ENCODE measurements around the gene DUSP9.

DUSP9 gene

DNA sequence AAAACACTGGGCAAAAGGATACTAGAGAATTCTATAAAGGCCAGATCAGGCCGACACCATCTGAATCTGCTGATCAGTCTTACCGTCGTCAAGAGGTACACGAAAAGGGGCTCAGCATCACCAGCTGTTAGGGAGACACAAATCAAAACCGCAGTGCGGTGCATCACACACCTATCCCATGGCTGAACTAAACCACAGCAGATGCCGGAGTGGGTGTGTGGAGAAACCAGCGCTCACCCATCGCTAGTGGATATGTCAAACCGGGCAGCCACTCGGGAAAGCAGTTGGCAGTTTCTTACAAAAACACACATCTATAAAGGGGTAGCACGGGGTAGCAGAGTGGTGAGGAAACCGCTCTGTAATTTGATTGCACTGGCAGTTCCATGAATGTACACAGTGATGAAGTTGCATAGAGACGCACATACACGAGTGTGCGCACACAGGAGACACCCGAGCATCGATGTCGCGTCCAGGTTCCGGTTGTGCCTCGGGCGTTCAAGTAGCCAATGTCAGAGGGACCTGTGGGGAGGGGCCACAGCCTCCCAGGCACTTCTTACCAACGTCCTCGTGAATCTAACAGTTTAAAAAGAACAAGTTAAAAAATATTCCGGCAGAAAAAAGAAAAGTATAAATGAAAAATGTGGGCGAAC, 24.9 kb upstream of the DUSP9 start:
- no peak for DNase-seq (ENCODE audit: low spot score)

DNA sequence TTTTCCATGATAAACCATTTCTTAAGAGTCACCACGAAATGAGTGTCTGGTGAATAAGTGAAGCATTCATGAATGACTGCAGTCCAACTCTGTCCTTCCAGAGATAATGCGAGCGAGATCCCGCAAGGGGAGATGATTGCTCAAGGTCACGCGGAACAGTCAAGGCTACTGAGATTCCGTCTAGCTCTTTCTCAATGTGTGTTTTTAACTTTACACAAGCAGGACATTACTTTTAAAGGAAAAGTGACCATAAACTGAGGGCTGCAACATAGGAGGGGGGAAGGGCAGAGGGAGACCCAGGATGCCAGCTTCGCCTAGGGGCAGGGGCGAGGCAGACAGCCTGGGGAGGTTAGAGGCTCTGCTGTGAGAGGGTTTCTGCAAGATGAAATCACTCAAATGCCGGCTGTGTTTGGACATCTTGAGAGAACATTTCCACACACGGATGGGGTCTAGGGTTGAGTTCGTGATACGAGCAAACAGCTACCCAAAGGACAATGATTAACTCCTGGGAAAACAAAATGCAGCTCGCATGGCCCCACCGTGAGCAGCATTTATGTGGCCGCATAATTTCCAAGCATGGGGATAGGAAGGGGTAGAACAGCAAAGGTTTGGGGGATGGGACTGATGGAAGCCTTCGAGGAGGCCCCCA, 24.2 kb upstream of the DUSP9 start:
- DNase-seq (ENCODE audit: low spot score), result no peak

DNA sequence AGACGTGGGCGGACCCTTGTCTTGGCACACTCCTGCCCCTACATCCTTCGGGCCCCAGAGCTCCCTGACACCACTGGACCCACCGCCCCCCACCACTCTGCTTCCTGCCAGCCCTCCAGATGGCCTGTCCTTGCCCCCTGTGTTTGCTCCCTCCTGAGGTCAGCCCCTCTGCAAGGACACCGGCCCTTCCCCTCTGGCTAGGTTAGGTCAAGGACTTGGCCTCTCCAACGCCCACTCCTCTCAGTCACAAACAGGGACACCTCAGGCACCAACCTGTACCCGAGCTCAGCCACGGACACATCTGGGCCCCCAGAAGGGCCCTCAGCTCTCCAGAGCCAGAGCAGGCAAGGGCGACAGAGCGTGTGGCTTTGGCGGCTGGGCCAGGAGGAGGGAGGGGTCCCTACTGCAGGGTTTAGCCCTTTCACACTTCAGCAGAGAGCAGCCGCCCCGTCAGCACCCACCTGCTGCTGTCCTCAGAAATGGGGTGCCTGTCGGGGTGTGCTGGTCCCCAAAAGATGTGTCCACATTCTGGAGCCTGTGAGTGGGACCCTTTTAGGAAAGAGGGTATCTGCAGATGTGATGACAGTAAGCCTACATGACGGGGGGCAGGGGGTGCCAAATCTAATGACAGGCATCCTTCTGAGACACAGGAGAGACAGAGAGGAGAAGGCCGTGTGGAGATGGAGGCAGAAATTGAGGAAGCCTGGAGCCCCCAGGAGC, 23.5 kb upstream of the DUSP9 start:
- no peak for DNase-seq (ENCODE audit: low spot score)

DNA sequence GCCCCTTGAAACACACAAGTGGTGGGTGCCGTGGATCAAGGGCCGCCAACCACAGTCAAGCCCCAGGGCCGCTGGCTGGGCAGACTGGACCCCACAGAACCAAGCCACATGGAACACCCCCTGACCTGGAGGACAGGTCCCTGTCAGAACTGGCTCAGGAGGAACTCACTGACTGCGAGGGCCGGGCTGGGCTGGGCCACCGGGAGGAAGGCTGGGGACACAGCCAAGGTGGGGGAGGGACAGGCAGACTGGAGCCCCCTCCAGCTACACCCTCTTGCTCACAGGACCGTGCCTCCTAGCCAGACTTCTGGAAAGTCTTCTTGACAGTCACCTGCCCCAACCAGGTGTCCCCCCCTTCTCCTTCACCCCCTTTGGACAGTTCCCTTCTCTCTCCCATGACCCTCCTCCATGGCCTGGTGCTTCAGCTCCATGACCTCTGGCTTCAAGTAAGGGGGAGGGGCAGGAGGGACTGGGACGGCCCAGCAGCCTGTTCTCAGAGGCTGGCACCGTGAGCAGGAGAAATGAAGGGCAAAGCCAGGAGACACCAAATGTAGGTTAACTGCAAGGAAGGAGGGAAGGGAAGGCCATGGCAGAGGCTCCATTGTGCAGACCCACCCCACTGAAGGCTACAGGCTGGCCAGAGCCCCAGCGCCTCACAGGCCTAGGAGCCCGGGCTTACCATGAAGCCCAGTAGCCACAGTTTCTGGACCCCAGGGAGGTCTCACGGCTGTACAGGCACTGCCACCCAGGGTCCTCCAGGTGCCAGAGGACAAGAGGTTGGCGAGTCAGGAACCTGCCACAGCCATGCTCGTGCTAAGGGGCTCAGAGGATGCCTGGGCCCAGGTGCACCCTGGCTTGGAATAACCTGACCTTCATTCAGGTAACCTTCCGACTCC, 22.6 kb upstream of the DUSP9 start:
- DNase-seq (ENCODE audit: low spot score), result no peak

DNA sequence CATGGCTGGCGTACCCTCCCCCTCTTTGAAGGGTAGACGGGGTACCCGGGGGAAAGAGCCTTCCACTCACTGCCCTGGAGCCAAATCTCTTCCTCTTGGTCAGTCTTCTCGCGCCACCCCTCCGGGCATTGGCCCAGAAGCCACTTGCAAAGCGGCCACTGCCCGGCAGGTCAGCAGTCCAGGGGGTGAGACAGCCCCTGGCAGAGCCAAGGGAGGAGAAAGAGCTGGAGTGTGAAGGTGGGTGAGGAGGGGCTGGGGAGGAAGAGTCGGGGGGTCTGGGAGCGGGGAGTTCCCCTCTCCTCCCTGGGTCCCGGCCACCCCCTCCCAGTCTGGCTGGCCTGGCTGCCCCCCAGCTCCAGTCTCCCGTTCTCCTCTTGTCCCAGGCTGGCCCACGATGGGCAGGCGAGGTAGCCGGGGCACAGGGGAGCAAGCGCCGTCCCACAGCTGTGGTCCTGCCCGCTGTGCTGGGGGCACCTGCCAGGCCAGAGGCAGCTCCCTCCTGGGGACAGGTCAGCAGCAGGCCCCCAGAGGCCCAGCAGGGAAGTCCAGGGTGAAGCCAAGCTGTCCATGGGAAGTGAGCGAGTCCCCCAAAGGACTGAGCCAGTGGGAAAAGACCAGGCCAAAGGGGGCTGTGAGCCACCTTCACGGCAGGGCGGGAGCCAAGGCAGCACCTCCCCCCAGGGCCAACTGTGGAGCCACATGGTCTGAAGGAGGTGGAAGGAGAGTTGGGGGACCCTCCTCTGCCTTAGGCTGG, 21.6 kb upstream of the DUSP9 start:
- no peak for DNase-seq (ENCODE audit: low spot score)

DNA sequence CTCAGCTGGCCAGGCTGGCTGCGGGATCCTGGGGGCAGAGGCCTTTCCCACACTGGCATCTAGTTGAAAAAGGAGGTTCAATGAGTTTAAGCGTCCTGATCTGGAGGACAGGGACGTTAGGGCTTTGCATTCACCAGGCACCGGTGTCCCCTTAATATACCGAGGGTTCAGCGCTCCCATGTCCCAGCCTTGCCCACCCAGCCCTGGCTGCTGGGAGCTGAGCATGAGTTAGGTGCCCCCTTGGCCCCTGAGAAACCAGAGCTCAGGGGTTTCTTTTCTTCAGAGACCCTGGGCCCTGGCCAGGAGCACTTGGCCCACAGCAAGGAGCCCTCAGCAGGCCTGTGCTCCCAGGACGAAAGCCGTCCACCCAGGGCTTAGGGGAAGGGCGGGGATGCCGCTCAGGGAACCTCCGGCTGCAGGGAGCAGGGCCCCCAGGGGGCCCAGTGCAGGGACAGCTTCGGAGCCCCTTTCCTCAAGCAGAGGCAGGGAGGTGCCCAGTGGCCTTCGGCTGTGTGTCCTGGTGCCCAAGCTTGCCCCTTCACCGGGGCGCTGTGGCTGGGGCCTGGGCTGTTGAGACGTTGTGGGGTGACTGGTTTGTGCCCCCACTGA, 20.9 kb upstream of the DUSP9 start:
- no peak for DNase-seq (ENCODE audit: low spot score)

DNA sequence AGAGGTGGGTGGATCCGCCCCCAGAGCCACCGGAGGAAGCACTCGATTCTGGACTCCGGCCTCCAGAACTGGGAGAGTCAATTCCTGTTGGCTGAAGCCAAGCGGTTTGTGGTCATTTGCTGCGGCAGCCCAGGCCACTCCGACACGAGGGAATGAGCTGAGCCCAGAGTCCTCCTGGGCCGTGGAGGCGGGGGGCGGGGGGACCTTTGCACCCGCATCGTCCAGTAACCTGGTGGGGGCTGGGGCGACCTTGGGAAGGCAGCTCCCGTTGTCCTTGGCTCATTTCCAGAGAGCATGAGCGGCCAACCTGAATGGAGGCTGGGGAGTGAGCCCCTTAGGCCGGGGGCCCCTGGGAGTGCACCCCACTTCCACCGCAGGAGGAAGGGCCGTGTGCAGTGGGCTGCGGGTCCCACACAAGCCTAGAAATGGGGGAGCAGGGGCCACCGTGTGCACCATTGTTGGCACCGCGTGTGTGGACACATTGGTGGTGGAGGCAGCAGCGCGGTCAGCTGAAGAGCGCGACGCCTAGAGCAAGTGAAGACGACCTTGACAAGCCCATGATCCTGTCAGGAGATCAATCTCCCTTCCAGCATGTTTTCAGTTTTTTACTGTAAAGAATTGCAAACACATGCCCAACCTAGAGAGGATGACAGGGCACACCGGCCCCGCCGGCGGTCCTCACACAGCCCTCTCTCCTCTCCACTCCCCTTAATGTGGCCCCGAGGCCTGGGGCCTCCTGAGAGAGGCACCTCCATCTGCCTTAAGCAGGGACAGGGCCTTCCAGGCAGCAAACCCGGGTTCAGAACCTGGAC, 19.9 kb upstream of the DUSP9 start:
- no peak for DNase-seq (ENCODE audit: low spot score)

DNA sequence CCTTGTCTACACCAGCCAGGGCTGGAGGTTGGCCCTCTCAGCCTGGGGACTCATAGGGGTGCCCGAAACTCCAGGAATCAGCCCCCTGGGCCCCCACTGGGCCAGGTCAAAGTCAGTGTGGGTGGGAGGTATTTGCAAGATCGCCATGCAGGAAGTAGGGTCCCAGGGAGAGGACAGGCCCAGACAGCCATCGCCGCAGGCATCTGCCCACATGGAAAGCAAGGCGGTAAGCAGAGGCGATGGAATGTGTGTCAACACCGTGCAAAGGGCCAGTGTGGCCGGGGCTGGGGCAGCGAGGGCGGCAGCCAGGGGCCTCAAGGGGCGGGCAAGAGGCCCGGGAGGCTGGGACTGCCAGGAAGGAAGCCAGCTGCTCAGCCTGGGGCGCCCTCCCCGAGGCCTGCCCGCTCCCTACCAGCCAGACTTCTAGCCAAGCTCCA, 19.3 kb upstream of the DUSP9 start:
- no peak for DNase-seq (ENCODE audit: low spot score)

DNA sequence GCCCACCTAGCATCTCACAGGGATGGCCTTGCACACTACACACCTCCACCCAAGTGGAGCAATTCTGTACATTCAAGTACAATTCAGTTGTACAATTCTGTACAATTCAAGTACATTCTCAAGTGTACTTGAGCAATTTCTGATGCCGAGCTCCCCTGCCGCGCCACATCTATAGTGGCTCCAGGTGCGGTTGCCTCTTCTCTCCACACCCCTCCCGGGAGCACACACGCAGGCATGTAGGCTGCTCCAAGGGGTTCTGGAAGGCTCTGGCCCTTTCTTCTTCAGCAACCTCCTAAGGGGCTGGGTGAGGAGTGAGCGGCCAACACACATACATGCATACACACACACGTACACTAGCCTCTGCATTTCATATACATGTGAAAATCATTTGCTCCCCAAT, 18.9 kb upstream of the DUSP9 start:
- no peak for DNase-seq (ENCODE audit: low spot score)

DNA sequence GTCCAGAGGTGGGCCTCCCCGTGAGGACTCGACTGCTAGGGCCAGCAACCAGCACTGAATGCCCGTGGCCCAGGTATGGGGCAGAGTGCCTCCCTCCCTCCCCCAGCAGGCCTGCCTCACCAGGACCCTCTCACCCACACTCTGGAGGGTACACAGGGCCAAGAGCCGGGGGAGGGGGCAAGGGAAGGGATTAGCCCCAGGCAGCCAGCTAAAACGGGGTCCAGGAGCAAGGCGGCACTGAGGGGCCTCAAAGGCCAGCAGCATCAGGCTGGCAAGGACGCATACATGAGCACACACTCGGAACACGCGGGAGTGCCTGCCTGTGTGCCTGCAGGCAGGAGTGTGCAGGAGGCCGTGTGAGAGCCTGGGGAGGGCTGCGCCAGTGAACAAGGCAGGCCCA, 18.3 kb upstream of the DUSP9 start:
- DNase-seq (ENCODE audit: low spot score), result no peak

DNA sequence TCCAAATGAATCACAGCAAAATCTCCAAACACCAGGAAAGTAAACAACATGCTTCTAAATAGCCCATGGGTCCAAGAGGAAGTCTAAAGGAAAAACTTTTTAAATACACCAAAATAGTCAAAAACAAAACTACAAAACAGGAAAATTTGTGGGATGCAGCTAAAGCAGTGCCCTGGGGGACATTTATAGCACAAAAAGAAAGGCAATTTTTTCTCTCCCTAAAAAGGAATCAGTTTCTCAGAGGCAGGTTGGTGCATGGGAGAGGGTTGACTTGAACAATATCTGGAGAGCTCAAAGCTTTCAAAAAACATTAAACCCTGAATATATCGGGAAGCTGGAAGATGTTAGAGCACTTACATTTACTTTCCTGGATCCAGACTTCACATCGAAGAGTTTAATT, 15.7 kb upstream of the DUSP9 start:
- DNase-seq (ENCODE audit: low spot score), result no peak

DNA sequence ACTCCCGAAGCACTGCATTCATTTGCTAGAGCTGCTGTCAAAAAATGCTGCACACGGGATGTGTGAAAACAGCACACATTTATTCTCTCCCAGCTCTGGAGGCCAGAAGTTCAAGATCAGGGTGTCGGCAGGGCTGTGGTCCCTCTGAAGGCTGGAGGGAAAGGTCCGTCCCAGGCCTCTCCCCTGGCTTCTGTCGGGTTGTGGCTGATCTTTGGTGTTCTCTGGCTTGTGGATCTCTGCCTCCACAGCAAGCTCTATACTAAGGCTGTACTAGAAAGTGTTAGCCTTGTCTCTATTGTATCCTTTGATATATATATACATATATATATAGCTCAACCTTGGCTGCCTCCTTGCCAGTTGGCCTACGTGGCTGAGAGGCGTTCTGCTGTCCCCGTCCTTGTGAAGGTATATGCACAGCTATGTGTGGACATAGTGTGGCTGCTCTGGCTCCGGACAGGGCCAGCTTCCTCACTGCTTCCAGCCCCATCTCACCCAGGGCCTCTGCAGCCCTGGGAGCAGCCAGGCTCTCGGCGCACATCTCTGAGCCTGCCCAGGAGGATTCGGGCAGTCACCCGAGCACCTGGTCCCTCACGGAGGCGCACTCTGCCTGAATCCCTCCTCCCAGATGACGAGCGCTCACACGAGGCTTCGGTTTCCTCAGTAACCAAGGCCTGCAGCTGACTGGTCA, 15.0 kb upstream of the DUSP9 start:
- DNase-seq (ENCODE audit: low spot score), result no peak

DNA sequence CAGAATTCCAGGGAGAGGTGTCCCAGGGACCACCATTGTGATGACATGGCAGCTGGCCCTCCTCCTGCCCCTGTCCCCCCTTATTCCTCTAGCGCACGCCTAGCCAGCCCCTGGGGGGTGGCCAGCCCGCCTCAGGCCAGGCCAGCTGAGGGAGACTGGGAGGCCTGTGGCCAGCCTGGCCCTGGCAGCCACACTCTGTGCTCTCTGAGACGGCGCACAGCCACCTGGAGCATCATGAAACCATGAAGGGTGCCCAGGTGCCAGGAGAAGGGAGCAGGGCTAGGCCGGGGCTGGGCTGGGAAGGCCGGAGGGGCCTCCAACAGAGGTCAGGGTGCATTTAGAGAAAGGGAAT, 14.4 kb upstream of the DUSP9 start:
- DNase-seq (ENCODE audit: low spot score), result no peak

DNA sequence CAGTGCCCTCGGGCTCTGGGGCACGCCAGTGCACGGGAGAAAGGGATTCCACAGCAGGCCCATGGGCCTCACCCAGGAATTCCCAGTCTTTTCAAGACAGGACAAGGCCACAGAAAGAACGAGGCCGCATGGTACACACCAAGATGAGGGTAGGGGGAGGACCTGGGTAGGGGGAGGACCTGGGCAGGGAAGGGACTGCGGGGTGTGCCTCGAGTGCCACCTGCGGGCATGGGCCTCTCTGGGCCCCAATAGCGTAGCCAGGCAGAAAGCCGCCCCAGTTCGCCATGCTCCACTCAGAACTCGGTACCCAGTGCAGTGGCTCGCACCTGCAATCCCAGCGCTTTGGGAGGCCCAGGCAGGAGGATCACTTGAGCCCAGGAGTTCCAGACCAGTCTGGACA, 14.0 kb upstream of the DUSP9 start:
- no peak for DNase-seq (ENCODE audit: low spot score)

DNA sequence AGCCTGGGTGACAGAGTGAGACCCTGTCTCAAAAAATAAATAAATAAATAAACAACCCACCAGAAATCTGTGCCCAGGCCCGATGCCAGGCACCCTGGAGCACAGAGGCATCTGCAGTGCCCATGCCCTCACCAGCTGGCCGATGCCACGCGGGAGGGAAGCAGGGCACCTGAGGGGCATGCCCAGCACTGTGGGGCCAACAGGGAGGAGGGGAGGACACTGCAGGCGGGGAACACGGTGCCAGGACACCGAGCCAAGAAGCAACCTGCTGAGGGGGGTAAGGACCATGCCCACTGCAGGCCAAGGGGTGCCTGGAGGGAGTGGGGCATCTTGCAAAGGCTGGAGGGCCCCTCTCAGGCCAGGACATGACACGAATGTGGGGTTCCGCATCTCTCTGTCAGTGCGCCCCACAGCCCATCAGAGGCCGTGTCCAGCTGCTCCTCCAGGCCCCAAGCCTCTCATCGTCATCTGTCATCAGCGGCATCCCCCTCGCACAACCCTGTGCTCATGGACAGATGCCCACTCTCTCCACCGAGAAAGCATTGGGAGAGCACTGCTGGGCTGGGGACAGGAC, 13.3 kb upstream of the DUSP9 start:
- DNase-seq (ENCODE audit: low spot score), result no peak

DNA sequence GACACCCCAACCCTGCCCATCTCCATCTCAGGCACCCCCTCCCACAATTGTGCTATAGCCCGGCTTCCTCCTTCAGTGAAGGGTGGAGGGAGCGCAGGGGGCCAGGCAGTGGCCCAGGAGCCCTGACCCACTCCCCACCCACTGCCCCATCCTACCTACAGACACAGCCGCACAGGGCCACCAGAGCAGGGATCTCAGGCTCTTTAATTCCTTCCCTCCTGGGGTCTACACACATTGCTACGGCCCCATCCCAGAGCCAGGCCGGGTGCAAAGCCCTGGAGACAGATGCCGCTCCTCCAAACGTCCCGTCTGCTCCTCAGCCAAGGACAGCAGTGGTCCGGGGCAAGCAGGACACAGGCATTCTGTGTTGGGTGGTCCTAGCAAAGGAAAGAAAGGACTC, 12.8 kb upstream of the DUSP9 start:
- DNase-seq (ENCODE audit: low spot score), result no peak

DNA sequence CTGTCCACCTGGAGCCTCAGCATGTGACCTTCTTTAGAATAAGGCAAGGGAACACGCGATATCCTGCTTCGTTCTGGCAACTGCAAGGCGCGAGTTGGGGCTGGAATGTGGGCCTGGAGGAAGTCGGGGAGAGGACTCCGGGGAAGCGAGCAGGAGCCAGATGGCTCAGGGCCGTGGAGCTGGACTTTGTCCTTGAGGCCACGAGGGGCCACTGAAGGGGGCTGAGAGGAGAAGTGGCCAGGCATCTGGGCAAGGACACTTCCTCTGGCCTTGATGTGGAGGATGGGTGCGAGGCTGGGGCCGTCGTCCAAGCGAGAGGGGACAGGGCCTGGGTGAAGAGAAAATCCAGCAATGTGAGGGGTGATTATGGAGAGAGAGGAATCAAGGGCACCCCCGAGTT, 12.2 kb upstream of the DUSP9 start:
- DNase-seq (ENCODE audit: low spot score), result no peak

DNA sequence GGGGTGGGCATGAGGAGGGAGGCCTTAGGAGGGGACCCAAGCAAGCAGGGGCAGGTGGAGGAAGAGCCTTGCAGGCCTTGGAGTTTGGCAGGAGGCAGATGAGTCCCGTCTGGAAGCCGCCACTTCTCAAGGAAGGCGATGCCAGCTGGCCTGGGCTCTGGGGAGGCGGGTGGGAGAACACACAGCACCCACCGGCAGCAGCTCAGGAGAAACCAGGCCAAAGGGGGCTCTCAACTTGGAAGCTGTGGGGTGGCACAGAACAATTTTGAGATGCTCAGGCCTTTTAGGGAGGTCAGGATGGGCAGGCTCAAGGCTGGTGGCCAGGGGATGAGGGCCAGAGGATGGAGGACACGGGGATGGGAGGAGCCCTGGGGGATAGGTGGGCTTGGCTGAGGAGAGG, 11.6 kb upstream of the DUSP9 start:
- DNase-seq (ENCODE audit: low spot score), result no peak

DNA sequence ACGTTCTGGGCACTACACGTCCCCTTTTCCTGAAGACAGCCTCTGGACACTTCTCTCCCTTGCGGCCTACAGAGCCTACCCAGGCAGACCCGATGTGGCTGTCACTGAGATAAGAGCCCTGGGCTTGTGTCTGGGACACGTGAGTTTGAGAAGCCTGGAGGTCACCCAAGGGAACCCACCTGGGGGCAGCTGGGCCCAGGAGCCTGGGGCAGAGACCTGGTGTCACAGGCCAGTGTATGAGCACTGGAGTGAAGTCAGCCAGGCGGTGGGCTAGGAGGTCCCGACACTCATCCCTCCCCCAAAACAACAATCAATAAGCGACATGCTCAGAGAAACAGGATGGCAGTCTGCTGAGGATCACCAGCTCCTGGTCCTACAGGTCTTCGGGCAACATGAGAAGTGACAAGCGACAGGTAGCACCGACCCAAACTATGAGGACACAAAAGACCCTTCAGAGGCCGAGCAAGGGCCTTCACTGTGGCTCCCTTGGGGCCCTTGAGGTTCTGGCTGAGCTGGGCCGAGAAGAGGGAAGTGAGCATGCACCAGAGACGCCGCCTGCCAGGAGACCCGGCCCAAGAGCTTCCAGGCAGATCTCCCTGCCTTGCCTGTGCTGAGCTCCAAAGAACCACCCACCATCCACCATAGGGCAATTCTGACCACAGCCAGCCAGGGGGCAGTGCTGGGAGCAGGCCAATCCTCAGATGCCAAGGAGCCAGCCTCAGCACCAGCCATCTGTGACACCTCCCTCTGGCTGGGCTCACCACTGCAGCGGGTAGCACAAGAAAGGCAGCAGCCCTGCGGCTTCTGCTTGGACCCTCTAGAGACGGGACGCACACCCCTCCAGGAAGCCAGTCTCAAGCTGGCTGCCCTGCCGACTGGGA, 11.0 kb upstream of the DUSP9 start:
- no peak for DNase-seq (ENCODE audit: low spot score)

All from AG20443 (cell line).